ENCODE data around the gene MED12L.
"Not testable (repeated sequence)": the region's sequence is repeated elsewhere in the genome, so short reads cannot be mapped to it uniquely, and the experiment has no call there.

Gene MED12L

DNA sequence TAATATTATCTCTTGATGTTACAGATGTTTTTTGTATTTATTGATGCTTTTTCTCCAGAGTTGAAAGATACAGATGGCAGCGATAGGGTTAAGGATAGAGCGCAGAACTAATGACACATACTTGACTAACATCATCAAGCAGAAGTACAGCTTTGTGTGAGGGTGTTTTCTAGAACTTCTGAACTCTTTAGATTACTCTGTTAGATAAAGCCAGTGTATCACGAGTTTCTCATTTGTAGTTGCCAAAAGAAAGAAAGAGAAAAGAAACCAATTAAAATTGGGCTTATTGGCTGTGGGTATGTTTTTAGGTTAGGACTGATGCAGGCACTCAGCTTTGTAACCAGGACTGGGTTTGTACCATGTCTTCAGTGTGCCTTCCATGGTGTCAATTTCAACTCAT, 124.2 kb downstream of the MED12L start:
- no peak for DNase-seq (ENCODE audit: low read depth)

GRCh38 chr3:151210676-151211381, 125.4 kb downstream of the MED12L start:
- DNase-seq (ENCODE audit: low read depth) = no peak

- DNase-seq (ENCODE audit: low read depth) = no peak
Observed at GRCh38 chr3:151213151-151213550, 127.7 kb downstream of the MED12L start.

GRCh38 chr3:151213881-151214280, 128.4 kb downstream of the MED12L start:
- no peak for DNase-seq (ENCODE audit: low read depth)

DNA sequence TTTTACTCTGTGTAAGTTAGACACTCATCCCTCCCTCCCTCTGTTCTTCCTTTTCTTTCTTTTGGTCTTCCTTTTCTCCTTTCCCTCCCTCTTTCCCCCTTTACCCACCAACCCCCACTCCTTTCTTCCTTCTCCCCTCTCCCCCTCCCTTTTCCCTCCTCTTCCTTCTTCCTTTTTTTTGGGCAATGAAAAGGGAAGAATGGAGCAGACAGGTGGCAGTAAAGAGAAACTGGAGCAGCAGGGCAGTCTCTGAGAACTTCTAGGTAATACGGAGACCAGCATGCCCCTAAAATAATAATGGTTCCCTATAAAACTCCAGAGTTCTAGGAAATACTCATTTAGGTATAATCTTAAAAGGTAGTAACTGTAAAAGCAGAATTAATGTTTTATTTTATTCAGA, 129.0 kb downstream of the MED12L start:
- no peak for DNase-seq (ENCODE audit: low read depth)

- DNase-seq (ENCODE audit: low read depth) = peak; percentile 72
Observed at GRCh38 chr3:151216641-151217607, 131.5 kb downstream of the MED12L start.

DNA sequence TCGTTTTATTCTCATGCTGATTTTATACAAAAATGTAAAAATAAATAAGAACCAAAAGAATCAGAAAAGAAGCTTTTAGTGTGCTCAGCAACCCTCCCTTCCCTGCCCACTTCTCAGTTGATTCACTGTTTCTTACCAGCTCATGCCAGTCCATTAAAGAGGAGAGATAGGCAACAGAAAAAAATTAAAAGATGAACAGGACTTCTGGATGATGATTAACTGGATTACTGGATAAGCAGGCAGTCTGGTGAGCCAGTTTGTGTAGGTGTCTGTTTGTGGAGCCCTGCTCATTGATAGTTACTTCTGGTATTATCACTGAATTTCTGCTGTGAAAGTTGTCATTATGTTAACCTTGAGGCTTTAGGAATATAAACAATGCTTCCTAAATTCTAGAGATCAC, 132.7 kb downstream of the MED12L start:
- DNase-seq (ENCODE audit: low read depth) = no peak

DNA sequence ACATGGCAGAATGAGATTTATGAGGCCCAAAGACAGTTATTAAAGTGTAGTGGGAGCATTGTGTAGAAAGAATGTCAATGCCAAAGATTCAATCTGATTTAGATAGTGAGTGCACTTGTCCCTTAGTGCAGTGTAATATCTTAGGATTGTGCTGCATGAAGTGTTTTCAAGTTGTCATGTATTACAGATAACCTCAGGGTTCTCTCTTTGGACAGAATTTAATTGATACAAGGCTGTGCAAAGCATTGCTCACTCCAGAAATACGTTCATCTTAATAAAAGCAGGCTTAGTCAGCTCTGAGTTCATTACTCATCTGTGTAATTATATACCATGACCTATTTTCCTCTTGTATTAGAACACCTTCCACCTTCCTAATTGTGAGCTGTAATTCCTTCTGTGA, 133.6 kb downstream of the MED12L start:
- DNase-seq (ENCODE audit: low read depth) = peak; percentile 87

GRCh38 chr3:151224268-151224866, 138.9 kb downstream of the MED12L start:
- no peak for DNase-seq (ENCODE audit: low read depth)

DNA sequence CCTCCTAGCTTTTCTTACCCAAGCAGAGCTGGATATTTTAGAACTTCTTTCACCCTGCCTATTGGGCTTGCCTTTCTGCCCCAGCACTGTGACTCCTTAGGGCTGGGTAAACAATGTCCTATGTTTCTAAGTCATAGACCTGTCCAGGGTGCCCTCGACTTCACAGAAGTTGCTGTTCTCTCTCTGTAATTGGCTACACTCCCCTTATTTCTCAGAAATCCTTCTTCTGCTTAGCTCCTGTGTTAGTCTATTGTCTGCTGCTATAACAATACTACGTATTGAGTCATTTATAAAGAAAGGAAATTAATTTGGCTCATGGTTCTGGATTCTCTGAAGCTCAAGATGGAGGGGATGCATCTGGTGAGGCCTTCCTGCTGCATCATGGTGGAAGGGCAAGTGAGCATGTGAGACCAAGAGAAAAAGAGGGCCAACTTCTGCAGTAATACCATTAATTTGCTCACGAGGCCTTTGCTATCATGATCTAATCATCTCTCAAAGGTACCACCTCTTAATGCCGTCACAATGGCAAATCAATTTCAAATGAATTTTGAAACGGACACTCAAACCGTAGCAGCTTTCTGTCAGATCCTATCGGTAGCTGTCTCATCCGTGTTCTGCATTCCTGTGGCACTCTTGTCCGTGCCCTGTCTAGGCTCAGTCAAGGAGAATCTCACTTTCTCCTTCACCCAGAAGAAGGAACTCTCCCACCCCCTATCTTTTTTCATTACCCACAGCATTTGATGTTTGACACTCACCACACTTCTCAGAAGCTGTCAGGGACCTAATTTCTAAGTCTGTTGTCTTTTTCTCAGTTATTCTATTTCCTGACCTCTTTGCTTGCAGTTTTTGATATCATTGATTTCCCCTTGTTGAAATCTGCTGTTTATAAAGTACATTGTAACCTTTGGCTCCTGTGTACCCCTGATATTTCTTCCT, 139.8 kb downstream of the MED12L start:
- DNase-seq (ENCODE audit: low read depth) = no peak

DNA sequence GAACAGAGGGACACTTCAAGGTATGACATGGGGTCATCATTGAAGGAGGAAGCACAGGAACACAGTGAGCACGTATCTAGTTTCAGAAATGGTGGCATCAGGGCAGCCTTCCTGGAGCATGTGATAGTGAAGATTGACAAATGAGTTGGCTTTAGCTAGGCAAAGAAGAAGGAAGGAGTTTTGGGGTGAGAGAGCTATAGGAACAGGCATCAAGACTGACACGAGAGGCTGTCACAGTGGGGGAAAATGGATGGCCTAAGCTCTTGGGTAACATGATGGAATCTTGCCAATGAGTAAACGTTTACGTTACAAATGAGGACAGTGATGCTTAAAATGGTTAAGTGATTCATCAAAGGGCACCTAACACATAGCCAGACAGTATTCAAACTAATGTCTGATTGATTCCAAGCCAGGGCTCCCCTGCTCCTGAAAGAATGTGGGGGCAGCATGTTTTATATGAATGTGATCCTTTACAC, 140.7 kb downstream of the MED12L start:
- DNase-seq (ENCODE audit: low read depth) = peak; percentile 84

DNA sequence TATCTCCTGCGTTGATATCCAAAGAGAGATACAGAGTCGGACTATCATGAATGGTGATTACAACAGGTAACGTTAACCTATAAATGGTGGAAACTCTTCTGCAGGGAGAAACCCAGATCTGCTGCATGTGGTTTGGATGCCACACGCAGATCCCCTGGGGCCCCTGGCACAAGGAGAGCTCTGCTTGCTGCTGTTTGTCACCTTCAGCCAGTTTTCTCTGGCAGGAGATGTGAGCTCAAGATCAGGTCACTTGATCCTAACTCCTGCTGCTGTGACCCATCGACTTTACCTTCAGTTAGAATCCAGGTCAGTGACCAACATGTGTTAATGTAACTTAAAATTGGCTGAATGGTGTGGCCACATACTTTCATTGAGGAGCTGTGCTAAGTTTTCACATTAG, 141.4 kb downstream of the MED12L start:
- no peak for DNase-seq (ENCODE audit: low read depth)

- no peak for DNase-seq (ENCODE audit: low read depth)
Observed at GRCh38 chr3:151227266-151227806, 141.9 kb downstream of the MED12L start.

DNA sequence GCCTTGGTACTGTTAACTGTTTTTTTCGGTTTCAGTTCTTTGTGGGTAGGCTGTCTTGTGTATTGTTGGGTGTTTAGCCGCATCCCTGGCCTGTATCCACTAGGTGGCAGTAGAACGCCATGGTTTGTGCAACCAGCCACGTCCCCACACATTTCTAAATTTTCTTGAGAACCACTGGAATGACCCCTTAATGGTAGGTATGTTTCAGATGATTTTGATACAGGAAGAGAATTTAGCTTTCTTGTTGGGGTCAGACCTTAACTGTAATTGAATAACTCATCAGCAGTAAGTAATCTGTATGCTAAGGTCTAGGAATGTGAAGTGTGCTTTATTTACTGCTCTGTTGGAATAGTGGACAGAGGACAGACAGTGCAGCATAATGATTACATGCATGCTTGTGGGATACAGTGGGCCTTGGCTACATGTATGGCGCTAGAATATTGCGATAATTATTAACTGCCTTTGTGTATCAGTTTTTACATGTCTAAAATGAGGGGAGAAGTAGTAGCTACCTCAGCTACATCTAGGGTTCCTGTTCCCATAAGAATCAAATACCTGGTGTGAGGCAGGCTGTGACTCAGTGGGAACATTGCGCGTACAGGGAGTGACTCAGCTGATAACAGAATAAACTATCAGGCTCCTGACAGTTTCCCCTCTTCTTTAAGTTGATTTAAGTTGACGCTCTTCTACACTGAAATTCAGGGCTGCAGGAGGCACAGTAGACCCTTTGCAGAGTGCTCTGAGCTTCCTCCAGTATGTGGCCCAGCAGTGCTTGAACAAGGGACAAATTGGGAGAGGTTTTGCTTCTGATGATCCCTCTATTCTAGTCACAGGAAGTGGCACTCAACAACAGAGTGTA, 142.6 kb downstream of the MED12L start:
- DNase-seq (ENCODE audit: low read depth) = peak; percentile 78

- DNase-seq (ENCODE audit: low read depth) = peak; percentile 57
Observed at GRCh38 chr3:151228666-151229040, 143.2 kb downstream of the MED12L start.

GRCh38 chr3:151230646-151231045, 145.2 kb downstream of the MED12L start:
- no peak for DNase-seq (ENCODE audit: low read depth)

DNA sequence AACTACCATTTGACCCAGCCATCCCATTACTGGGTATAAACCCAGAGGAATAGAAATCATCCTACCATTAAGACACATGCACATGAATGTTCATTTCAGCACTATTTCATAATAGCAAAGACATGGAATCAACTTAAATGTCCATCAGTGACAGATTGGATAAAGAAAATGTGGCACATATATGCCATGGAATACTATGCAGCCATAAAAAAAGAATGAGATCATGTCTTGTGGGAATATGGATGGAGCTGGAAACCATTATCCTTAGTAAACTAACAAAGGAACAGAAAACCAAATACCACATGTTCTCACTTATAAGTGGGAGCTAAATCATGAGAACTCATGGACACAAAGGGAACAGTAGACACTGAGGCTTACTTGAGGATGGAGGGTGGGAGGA, 146.9 kb downstream of the MED12L start:
- not testable (repeated sequence) for DNase-seq (ENCODE audit: low read depth)

GRCh38 chr3:151232991-151233390, 147.5 kb downstream of the MED12L start:
- DNase-seq (ENCODE audit: low read depth) = no peak

- no peak for DNase-seq (ENCODE audit: low read depth)
Observed at GRCh38 chr3:151234825-151235224, 149.4 kb downstream of the MED12L start.

DNA sequence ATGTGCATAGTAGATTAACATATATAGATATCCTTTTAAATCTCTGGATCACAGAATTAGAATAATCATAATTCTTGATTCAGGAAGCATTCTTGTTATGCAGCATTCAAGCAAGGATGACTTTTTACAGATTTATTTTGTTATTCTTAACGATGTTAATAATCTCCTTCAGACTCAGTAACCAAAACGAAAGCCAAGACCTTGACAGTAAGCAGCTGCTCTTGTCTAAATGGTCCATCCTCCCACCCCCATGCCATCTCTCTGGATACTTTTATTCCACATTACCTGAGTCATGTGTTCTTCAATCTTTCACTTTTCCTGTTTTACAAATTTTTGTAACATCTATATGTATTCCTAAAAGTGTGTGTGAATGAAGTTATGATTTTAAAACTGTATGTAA, 150.9 kb downstream of the MED12L start:
- DNase-seq (ENCODE audit: low read depth) = no peak
